GM19452 (cell line): ENCODE data around the gene SDS.

ENCODE experiments used
- ATAC-seq: cut with Tn5 transposase; IDR thresholded peaks from one replicate; pipeline ENCODE4 v1.9.1; 2021; ENCODE audit not compliant: unreplicated experiment

The SDS gene

GRCh38 chr12:113401066-113402000 lies 2.4 kb downstream of the SDS start:
- ATAC-seq: no peak

- no peak for ATAC-seq
Measured at GRCh38 chr12:113400362-113400761, 3.3 kb downstream of the SDS start.

GRCh38 chr12:113399490-113399889 lies 4.2 kb downstream of the SDS start:
- no peak for ATAC-seq

GRCh38 chr12:113398346-113399290 lies 5.1 kb downstream of the SDS start:
- no peak for ATAC-seq

- ATAC-seq: no peak
Measured at GRCh38 chr12:113397497-113398197, 6.0 kb downstream of the SDS start.

- ATAC-seq: no peak
Measured at GRCh38 chr12:113396828-113397496, 6.7 kb downstream of the SDS start.

GRCh38 chr12:113396200-113396599 lies 7.5 kb downstream of the SDS start:
- no peak for ATAC-seq

GRCh38 chr12:113395119-113395518 lies 8.6 kb downstream of the SDS start:
- no peak for ATAC-seq

- no peak for ATAC-seq
Measured at GRCh38 chr12:113393749-113394148, 9.9 kb downstream of the SDS start.

GRCh38 chr12:113392988-113393579 lies 10.6 kb downstream of the SDS start:
- no peak for ATAC-seq

GRCh38 chr12:113392520-113392919 lies 11.2 kb downstream of the SDS start:
- no peak for ATAC-seq

- ATAC-seq: no peak
Measured at GRCh38 chr12:113391650-113392337, 11.9 kb downstream of the SDS start.

GRCh38 chr12:113391145-113391544 lies 12.5 kb downstream of the SDS start:
- no peak for ATAC-seq

- ATAC-seq: no peak
Measured at GRCh38 chr12:113390064-113391043, 13.3 kb downstream of the SDS start.

GRCh38 chr12:113388351-113388750 lies 15.3 kb downstream of the SDS start:
- ATAC-seq: no peak

- ATAC-seq: no peak
Measured at GRCh38 chr12:113387631-113388030, 16.1 kb downstream of the SDS start.

- no peak for ATAC-seq
Measured at GRCh38 chr12:113386866-113387566, 16.7 kb downstream of the SDS start.
